Endometrial microvascular endothelial cells (primary cell): ENCODE data around the gene F2R. TPM values are rescaled to one million over a fixed set of nuclear protein-coding genes. Genes with fewer than 3 reads are reported as not detected.
"Not testable (repeated sequence)": the region's sequence is repeated elsewhere in the genome, so short reads cannot be mapped to it uniquely, and the experiment has no call there.

ENCODE experiments used
- in situ Hi-C: cut with HindIII; loops from 2 replicates; pipeline ENCODE4 v1.10.0; 2017; ENCODE audit warnings: low sequenced_read_pairs, low pct_unique_long_range_greater_than_20kb; ENCODE audit errors: inconsistent ontology term
- total RNA-seq: library from RNA; depleted of rRNA; stranded (reverse); fragments of >200 nt; gene quantifications from one replicate; pipeline ENCODE4 v1.2.3, GENCODE V29; 2015; ENCODE audit errors: inconsistent ontology term

The F2R gene
- 230 TPM for total RNA-seq

DNA sequence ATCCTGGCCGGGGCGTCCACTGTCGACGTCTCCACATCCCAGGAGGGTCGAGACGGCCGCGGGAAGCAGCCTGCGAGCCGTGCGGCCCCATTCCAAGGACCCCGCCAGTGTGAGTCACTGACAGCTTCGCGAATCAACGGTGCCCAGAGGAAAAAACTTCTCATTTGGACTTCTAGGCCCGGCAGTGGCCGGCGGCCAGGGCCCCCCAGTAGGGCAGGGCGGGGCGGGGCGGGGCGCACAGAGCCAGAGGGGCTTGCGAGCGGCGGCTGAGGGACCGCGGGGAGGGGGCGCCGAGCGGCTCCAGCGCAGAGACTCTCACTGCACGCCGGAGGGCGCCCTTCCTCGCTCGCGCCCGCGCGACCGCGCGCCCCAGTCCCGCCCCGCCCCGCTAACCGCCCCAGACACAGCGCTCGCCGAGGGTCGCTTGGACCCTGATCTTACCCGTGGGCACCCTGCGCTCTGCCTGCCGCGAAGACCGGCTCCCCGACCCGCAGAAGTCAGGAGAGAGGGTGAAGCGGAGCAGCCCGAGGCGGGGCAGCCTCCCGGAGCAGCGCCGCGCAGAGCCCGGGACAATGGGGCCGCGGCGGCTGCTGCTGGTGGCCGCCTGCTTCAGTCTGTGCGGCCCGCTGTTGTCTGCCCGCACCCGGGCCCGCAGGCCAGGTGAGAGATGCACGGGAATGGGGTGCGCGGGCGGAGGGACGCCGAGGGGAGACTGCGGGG lies at the start of gene F2R:
TSS of gene F2R (plus strand) at position 391 of the 720 bp plus-strand sequence. CDS start at position 573, 182 bp downstream.
- in situ Hi-C loops, result no loop called here

DNA sequence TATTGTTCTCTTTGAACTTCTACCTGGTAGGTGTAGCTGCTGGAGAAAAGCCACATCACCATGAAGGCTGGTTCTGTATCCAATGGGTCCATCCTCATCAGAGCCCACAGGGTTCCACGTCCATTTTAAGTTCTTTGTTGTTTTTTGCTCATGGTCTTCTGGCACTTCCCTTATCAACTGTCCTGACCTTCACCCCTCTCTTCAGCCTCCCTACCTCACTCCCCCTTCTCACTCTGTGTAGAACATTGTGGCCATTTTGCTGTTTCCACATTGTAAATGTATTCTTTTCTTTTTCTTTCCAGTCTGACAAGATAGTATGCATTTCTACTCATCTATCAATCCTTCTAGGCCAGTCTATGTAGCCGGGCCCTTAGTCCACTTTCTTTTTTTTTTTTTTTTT lies 48.4 kb upstream of the F2R start:
- in situ Hi-C loops, result no loop called here

- in situ Hi-C loops, result no loop called here
Observed at GRCh38 chr5:76669245-76669644, 46.7 kb upstream of the F2R start.

DNA sequence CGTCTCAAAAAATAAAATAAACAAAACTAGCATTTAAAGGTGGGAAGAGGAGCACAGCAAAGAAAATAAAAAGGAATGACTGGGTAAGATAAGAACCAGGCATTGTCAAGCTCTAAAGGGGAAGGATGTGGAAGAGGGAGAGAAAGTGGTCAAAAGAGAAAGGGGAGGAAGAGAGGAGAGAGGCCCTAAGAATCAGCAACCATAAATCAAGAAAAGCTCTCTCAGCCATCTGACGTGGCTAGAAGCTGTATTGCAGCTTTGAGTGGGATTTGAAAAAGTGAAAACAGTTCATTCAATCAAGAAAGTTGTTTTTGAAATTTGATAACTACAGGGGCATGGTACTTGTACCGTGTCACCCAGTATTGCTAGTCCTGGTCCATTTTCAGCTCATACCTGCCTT lies 45.4 kb upstream of the F2R start:
- in situ Hi-C loops, result no loop called here

- in situ Hi-C loops, result no loop called here
Observed at GRCh38 chr5:76672242-76672641, 43.7 kb upstream of the F2R start.

DNA sequence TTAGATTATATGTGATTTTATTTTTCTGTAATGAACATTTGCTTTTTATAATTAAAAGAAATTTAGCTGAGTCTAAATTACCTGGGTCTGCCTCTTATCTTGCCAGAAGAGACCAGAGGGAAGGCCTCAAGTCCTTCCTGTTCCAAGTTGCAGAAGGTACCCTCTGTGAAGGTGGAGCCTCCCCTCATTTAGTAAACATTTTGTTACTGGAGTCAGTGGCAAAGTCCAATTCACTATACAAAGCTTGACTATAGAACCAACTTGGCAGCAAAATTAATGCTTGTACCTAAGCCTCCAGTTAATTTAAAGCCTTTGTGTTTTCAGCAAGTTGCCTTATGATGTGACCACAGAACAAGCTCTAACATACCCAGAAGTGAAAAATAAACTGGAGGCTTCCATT lies 42.8 kb upstream of the F2R start:
- in situ Hi-C loops, result no loop called here

- in situ Hi-C loops, result no loop called here
Observed at GRCh38 chr5:76674330-76675066, 41.4 kb upstream of the F2R start.

- in situ Hi-C loops, result no loop called here
Observed at GRCh38 chr5:76675364-76675763, 40.6 kb upstream of the F2R start.

GRCh38 chr5:76677849-76678472 lies 38.0 kb upstream of the F2R start:
- in situ Hi-C loops, result no loop called here

DNA sequence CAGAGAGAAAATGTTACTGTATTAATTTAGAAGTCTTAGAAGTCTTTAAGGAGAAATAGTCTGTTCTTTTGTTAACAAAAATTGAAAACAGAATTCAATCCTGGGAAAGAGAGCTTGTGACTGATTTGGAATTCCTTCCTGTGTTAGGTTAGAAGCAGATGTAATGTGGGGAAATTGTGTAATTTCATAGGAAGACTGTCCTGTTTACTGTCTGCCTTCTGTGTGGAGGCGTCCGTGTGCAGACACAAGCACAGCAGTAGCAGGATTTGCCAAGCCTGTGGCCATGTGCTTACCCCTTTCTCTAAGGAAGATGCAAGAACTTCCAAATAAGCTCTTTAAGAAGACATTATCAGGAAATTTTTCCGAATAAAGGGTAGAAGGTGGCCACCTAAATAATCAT lies 36.7 kb upstream of the F2R start:
- in situ Hi-C loops, result no loop called here

GRCh38 chr5:76680826-76681225 lies 35.1 kb upstream of the F2R start:
- in situ Hi-C loops, result not testable (repeated sequence)

GRCh38 chr5:76681287-76681686 lies 34.6 kb upstream of the F2R start:
- in situ Hi-C loops, result no loop called here

DNA sequence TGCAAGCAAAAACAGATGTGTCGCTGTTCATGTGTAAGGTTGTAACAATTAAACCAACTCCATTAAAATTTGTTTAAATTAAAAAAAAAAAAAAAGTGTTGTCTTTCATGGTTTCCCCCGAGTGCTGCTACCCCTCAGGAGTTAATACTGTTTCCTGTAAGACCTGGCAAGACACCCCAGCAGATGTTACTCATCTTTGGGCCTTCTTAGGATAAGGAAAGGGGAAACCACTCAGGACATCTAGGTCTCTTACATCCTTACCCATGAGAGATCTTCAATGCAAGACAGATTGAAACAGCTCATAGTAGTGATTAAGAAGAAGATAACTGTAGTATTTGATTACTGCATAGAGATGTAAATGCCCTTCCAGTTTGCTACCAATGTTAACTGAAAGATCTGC lies 33.5 kb upstream of the F2R start:
- in situ Hi-C loops, result no loop called here

DNA sequence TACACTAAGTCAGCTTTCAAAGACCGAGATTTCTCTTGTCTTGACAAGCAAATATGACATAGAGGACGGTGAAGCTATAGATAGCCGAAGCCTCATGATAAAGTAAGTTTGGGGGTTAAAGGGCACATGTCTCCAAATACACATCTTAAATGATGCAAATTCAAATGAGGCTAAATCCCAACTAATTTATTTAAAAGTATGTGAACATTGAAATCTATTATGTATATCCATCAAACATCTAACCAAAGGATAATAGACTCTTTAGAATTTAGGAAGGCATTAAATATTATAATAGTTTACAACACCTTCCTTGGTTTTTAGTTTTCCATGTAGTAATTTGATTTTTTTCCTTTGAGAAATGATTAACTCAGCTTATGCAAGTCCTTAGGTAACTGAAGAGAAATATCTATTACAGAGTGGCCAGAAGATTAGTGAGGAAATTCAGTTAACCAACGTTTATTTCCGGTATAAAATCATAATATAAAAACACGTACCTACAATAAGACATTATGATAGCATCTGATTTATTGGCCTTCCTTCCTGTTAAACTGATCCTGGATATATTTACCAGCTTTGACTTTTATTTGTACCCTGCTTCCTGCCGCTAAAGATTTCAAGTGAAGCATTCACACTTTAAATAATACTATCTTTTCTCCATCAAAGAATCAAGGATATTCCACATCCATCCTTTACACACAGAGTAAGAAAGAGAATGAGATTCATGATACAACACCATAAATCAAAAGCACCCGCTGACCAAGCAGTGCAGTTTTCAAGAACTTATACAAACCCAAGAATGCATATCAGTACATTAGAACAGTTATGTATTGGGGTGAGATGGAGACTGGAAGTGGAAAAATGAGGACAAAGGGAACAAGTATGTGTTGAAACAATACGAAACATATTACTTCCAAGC lies 31.9 kb upstream of the F2R start:
- in situ Hi-C loops, result no loop called here

- in situ Hi-C loops, result no loop called here
Observed at GRCh38 chr5:76684756-76685519, 31.0 kb upstream of the F2R start.

DNA sequence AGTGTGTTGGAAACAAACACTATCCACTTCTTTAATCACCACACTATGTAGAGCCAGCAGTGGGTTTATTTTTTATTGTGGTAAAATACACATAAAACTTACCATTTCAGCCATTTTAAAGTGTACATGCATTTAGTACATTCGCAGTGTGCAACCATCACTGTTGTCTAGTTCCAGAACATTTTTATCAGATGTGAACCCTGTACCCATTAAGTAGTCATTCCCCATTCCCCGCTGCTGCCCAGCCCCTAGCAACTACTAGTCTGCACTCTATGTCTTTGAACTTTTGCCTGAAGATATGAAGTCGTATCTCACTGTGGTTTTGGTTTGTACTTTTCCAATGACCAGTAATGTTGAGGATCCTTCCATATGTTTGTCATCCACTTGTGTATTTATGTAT lies 30.2 kb upstream of the F2R start:
- in situ Hi-C loops, result no loop called here

DNA sequence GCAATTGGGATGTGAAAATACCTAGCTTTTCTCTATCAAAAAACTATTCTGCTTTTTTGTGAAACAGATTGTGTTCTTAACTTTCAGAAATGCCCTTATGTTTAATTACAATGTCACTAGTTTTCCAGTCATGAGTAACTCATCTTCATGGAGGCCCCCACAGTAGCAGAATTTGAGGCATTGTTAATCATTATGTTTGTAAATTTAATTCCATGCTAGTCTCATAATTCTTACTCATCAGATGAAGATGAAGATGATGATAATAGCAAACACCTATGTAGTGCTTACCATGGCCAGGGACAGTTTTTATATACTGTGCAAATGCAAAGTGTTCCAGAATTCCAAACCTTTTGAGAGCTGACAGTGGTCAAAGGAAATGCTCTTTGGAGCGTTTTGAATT lies 27.7 kb upstream of the F2R start:
- in situ Hi-C loops, result no loop called here

- in situ Hi-C loops, result no loop called here
Observed at GRCh38 chr5:76688836-76689235, 27.1 kb upstream of the F2R start.
